ENCODE results near the gene BHMT2. TPM values are rescaled to one million over a fixed set of nuclear protein-coding genes. Genes with fewer than 3 reads are reported as not detected.
A peak's percentile ranks its signal among the peaks of the same experiment; 100 is the strongest.

The BHMT2 gene, protein sequence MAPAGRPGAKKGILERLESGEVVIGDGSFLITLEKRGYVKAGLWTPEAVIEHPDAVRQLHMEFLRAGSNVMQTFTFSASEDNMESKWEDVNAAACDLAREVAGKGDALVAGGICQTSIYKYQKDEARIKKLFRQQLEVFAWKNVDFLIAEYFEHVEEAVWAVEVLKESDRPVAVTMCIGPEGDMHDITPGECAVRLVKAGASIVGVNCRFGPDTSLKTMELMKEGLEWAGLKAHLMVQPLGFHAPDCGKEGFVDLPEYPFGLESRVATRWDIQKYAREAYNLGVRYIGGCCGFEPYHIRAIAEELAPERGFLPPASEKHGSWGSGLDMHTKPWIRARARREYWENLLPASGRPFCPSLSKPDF
- 1 to 10 TPM; 2.1 to 5.9 (median 4.5) TPM for polyA plus RNA-seq (ENCODE audit: insufficient read length in 10 of 10)
- long read RNA-seq, donor 1, partial matches to known transcripts = 0 of 1 reads
- long read RNA-seq, donor 1, other reads (novel, unspliced or antisense) = 0 of 1 reads
- long read RNA-seq, donor 2 = 0 reads
- long read RNA-seq, donor 3 = 0 reads
- long read RNA-seq, donor 4 = 0 reads
- long read RNA-seq, donor 5, partial matches to known transcripts = 0 of 2 reads
- long read RNA-seq, donor 5, other reads (novel, unspliced or antisense) = 0 of 2 reads
- long read RNA-seq, donor 6, partial matches to known transcripts = 0 of 1 reads
- long read RNA-seq, donor 6, other reads (novel, unspliced or antisense) = 0 of 1 reads
- long read RNA-seq, donor 7, partial matches to known transcripts = 0 of 1 reads
- long read RNA-seq, donor 7, other reads (novel, unspliced or antisense) = 0 of 1 reads
- long read RNA-seq, donor 8, partial matches to known transcripts = 0 of 2 reads
- long read RNA-seq, donor 8, other reads (novel, unspliced or antisense) = 0 of 2 reads
- long read RNA-seq, donor 9 = 0 reads

DNA sequence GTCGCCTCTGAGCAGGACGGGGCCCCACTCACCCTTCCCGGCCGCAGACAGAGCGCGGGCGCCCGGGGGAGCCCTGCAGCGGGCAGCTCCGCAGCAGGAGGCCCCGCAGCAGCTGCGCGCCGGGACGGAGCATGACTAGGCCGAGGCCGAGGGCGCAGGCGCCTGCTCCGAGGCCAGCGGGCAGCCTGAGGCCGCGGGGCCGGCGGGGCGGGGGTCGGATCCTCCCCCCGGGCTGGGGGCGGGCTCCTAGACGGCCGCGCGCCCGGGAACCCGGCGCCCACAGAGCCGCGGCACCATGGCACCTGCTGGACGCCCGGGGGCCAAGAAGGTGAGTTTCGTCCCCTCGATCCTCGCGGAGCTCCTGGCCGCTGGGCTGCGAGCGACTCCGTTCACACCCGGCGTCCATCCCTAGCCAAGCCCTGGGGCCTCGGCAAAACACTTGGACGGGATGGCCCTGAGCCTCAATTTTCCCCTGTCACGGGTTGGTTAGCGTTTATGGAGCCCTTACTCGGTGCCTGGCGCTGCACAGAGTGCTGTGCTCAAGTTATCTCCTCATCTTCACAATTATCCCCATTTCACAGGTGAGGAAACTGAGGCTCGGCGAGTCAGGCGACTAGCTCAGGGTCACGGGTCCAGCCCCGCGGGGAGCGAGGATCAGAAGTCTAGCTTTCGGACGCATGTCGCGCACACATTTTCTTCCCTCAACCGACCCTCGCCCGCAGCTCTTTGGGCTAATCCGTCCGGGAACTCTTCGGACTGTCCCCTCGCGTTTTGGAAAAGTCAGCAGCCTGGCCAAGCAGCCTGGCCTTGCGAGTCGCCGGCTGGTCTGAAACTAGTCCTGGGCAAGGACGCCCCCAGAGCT, at the start of gene BHMT2, which contains the start of gene DMGDH:
TSS of gene BHMT2 (plus strand) at position 280 of the 862 bp plus-strand sequence. CDS start at position 296, 16 bp downstream.
TSS of gene DMGDH (minus strand) at position 187 of the 862 bp plus-strand sequence. CDS start at position 133, 54 bp downstream.
- peak; percentile 26 to 75 (median 54) for DNase-seq

DNA sequence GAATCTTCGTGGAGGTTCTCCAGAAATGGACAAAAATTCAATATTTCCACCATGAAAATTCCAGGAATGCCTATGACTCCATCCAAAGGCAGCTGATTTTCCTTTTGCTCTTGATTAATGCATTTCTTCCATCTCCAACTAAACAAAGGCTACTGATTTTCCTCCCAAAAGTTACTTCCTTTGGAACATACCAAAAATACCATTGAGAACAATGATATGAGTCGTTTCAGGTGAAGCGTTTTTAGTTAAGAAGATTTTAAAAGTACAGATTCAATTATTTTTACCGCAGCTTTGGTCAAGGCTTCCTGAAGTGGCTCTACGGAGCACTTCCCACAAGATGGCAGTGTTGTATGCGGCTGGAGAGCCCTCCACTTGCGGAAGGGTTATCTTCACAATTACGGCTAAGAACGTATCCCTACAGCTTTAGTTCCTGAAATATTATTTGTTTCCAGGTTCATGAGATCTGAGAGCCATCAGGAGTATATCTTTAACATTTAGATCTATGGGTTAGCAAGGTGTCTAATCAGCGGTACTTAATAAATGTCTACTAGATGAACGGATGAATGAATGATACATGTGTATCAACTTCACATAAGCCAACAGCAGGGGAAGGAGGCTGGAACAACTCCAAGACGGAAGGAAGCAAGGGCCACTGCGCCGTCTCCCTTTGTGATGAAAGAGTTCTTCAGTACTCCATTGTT, 48.6 kb upstream of the BHMT2 start:
- peak; percentile 68 to 82 (median 73) for DNase-seq

DNA sequence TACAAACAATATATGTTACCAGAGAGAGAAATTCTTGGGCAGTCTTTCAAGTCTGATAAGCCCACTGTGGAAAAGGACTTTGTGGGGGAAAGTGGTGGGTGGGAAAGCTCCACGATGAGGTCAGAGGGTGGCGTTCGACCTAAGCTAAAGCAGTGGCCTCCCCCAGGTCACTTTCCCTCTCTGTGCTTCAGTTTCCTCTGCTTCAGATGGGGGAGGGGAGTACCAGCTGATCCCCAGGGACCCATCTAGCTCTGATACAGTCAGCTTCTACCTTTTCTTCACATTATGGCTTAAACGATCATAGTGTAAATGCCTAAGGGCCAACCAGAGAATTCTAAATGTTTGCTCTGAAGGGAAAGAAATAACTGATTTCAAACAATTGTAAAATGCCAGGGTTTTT, 47.8 kb upstream of the BHMT2 start:
- DNase-seq = no peak

DNA sequence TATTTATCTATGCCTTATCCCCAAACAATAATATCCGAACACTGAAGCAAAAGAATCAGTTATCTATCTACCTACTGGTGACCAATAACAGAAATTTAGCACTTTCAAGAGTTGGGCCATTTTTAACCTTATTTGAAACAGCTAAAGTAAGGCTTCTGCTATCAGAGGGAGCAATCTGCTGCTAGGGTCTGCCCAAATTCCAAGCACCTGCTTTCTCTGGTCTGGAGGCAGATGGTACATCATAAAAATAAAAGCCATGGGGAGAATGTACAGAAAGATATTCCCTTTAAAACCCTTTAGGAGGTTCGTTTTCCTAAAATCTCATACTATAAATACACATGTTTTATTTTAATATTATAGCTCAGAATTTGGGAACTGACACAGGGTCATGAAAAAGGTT, 46.8 kb upstream of the BHMT2 start:
- no peak for DNase-seq

DNA sequence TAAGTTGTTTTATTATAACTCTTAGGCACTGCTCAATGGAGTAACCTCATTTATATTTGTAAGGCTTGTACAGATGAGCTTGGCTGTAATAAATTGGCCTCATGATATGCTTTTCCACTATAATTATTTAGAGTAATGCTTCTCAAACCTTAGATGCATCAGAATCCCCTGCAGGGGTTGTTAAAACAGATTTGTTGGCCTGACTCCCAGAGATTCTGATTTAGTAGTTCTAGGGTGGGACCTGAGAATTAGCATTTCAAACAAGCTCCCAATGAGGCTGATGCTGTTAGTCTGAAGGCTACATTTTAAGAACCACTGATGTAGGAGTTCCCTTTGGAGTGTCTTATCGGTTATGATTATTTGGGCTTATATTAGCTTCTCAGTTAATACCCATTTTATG, 46.2 kb upstream of the BHMT2 start:
- DNase-seq = no peak

DNA sequence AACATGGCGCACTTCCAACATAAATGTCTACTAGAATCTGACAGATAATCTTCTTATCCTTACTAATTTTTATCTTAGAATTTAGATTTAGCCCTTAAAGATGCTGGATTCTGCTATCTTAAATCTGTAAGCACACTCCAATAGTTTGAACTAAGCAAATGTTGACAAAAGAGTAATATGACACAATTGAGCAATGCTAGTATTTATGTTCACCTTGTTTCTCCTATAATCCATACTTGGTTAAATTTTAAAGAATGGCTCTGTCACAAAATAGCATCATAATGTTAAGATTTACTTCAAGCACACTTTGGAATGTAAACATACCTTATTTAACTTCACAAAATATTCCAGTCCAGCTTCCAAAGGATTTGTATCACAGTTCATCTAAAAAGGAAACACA, 45.6 kb upstream of the BHMT2 start:
- no peak for DNase-seq

DNA sequence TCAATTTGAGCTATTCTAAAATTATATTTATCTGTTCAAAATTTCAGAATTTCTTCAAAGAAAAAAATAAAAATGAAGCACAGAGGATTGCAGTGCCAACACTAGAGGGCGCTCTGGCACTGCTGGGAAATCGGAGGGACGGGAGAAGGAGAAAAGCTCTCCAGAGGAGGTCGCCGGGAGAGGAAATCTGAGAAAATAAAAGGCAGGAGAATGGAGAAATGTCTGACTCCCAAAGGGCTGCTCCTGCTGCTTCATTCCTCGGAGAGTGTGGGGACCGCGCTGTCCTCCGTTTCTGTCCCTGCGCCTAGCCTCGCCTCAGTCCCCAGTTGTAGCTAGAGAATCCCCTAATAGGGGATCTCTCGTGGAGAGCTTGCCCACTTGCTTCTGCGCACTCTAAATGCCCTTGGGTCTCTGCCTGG, 44.5 kb upstream of the BHMT2 start:
- DNase-seq = peak; percentile 66 to 87 (median 80)

DNA sequence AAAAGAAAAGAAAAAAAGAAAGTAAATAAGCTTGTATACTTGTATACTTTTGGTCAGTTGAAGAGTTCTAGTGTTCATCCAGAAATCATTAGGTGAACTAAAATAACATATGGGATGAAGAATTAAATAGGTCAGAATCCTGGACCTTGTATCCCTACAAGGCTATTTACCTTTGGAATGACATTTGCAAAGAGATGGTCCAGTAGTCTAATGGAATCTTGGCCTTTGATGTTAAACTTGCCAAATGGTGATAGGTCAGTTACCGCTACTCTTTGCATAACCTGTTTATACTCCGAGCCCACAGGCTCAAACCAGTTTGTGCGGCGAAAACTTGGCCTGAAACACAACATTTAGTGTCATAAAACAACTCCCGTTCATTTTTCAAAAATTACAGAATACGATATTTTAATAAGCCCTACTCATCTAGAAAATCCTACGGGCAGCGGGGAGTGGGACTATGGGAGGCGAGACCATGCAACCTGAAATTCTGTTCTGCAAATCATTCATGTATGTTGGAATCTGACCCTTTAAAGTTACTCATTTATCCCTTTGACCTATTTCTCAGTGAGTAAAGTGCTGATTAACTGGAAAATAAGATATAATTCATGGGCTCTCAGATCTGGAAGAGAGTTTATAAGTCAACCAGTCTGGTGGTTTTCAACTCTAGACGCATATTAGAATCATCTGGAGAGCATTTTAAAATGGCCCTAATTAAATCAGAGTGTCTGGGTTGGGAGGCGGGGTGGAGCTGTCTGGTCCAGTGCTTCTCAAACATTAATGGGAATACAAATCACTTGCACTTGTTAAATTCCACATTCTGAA, 38.7 kb upstream of the BHMT2 start:
- DNase-seq = no peak

DNA sequence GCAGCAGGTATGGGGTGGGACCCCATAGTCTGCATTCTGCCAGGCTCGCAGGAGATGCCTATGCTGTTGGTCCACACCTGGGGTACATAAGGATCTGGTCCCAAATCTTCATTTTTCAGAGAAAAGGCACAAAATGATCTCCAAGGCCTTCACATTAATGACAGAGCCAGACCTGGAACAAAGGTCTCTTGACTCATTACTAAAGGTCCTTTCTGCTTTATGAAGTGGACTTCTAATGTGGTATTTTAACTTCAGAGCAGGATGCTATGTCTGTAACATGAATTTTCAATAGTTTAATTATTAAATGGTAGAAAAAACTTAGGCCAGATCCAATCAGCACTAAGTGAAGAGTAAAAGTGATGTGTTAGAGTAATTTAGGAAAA, 38.1 kb upstream of the BHMT2 start:
- DNase-seq = no peak

DNA sequence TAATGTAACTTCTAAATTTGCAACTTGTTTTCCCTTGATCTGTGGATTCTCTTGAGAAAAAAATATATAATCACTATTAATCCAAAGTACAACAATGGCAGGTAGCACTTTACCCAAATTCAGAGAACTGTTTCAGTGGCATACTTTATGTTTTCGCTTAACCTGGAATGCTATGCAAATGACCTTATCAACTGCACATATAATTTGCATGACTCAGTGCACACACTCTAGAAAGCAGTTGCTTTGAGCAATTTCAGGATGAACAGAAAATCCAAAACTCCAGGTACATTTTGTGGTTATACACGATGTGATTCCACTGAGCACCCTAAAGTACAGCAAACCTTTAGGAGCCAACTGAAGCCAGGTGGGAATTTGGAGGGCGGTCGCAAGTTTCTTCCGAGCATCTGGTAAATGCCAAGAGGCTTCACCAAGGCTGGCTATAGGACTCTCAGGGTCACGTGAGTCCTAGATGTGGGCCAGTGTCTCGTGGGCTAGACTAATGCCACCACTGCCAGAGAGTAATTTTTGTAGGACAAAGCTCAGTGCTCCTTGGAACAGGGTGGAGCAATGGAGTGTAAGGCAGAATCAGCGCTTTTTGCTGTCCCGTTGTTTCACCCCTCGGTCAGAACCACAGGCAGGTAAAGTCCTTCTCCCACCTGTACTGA, 37.4 kb upstream of the BHMT2 start:
- no peak for DNase-seq

DNA sequence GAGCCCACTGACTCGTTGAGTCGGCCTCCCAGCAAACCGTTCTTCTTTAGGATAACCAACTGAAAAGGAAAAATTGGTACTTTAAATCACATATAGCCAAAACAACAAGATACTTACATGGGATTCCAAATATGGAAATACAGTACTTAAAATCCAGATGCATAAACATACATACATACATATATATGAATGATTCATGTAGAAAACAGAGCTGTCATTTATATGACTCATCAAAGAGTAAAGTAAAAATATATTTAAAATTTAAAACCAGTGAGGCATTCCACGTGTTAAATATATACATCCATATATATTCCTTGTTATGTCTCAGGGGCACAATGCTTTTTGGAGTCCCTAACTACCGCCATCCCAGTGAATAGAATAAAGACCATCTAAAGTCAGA, 36.8 kb upstream of the BHMT2 start:
- DNase-seq = no peak

DNA sequence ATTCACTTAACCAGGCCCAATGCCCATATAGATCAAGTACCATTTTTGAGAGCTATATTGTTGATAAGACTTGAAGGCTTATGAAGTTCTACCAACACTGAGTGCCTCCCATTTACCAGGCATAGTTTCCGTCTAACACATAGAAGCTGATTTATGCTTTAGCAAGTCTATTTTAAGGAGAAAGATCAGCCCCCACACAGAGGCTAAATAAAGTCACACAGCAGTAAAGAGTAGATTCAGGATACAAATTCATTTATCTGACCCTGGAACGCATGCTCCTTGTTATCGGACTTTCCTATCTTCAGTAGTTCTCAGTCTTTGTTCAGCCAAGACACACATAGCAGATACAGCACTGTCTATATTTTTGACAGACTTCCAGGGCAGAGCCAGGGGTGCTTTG, 34.3 kb upstream of the BHMT2 start:
- no peak for DNase-seq

DNA sequence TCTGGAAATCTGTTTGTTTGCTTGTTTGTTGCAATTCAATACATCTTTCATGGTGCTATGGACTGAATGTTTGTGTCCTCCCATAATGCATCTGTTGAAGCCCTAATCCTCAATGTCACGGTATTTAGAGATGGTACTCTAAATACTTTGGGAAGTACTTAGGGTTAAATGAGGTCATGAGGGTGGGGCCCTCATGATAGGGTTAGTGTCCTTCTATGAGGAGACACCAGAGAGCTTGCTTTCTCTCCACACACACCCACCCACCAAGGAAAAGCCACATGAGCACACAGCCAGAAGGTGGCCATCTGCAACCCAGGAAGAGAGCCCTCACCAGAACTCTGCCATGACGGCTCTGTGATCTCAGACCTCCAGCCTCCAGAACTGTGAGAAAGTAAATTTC, 32.8 kb upstream of the BHMT2 start:
- DNase-seq = no peak

DNA sequence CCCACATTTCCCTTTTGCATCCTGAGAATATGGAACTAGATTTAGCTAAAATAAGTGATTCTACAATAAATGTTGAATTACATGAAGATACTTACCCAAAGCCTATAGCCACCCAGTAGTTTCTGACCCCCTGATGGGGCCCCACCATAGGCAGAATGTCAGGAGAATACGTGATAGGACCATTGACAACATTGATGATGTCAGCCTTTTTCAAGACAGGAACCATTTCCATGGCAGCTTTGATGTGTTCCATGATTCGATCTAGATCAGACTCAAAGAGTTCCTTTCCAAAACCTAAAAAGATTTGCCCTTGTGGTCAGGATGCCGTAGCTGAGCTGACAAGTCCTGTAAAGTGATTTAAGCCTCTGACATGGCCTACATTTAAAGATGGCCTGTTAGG, 27.4 kb upstream of the BHMT2 start:
- no peak for DNase-seq

DNA sequence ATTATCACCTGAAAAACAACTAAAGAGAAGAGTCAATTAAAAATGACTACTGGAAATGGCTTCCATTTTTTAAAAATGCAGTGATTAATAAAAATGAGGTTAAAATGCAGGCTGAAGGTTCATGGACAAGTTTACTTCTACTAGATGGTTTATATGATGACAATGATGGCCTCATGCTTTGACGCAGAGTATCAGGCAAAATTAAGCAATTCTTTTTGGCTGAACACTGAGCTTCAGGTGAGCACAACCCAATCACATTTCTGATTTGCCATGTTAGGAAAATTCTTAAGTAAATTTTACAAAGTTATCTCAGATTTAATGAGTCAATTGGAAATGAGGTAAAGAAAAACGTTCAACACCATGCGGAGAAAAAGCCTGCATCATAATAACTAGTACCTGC, 22.4 kb upstream of the BHMT2 start:
- DNase-seq = no peak

DNA sequence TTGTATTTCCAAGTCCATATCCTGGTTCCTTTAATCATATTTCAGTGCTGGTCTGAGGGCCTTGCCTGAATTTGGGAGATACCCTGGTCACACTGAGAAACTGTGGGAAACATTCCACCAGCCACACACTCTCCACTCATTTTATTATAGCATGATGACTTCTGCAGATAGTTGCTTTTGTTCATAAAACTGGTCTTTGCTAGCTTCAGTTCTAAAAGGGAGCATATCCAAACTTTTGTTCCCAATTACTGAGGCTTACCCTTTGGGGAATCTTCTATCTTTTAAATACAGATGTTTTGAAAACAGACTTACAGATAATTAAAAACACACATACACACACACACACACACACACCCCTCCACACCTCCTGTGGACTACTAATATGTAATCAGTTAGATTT, 21.1 kb upstream of the BHMT2 start:
- peak in 1 of 3 donors; percentile 47 for DNase-seq

DNA sequence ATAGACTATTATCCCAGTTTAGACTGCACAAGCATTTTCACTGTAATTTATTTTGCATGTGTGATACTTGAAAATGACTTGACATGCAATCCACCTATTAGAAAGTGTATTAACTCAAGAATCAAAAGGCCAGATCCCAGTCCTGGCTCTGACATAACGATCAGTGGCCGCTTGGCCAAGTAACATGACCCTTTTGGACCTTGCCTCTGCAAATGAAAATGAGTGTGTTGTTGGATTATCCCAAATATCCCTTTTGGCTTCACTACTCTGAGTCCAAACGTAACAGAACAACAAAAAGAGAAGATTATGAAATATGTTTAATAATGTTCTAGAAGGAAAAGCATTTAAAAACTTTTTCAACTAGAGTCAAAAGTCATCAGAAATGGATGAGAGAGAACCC, 19.1 kb upstream of the BHMT2 start:
- DNase-seq = peak in 1 of 3 donors; percentile 39

DNA sequence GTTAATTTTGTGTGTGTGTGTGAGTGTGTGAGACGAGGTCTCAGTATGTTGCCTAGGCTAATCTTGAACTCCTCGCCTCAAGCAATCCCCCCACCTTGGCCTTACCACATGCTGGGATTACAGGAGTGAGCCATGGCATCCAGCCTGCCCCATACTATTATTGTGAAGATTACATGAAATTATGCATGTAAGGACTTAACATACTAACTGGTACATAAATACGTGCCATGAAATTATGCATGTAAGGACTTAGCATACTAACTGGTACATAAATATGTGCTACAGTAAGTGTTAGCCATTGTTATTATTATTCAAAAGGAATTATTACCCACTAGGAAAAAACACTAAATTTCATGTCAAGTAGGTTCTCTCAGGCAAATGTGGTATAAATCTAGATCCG, 16.2 kb upstream of the BHMT2 start:
- DNase-seq = no peak

DNA sequence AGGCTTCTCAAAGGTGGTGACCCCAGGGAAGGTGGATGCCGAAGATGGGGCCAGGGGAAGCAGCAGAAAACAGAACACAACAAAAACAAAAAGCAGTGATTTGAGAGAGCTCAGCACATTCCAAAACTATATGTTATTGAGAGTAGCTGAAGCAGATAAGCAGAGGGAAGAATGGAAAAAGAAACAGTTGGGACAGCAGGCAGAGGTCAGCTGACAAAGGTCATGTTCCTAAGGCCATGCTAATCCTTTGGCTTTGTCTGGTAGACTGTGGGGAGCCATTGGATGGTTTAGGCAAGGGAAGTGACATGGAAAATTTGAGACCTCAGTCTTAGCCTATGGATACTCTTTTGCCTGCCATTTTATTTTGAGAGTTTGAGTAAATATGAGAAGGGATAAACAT, 14.6 kb upstream of the BHMT2 start:
- DNase-seq = no peak

DNA sequence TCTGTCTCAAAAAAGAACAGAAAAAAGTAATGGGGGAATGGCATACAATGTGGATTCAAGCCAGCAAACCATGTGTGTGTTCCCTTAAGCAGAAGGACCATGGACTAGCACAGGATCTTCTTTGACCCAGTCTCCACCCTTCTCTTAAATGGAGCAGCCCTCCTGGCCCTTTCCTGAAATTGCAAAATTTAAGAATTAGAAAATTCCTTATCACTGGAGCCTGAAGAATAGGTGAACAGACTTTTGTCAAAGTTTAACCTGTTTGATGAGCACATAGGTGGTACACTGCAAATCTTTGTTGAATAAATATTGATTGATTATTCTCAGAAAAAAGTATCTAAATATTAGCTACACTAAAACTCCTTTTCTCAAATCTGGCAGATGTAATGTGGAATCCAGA, 12.7 kb upstream of the BHMT2 start:
- DNase-seq = no peak

Measured in muscle of back (tissue), 13 donors.